Neural cell (in vitro differentiated cells): ENCODE data around the gene C3orf70.

Source experiments
- EP300 ChIP-seq: fragments of 450-650 bp; conservative IDR thresholded peaks from 2 replicates; pipeline ENCODE4 v1.6.1; 2014; ENCODE audit warnings: antibody characterized with exemption, mild to moderate bottlenecking, moderate library complexity; ENCODE audit not compliant: poor library complexity, severe bottlenecking
- EZH2 ChIP-seq: fragments of 200-600, 300-800 bp; shearing (Covaris generic), sonication (generic); IDR thresholded peaks from 2 replicates; pipeline ENCODE4 v1.6.1; 2014; ENCODE audit warnings: antibody characterized with exemption, low read length, borderline replicate concordance, mild to moderate bottlenecking; ENCODE audit not compliant: insufficient read depth, poor library complexity, severe bottlenecking
- MXI1 ChIP-seq: fragments of 450-650 bp; conservative IDR thresholded peaks from 2 replicates; pipeline ENCODE4 v1.6.1; 2014; ENCODE audit warnings: antibody characterized with exemption, mild to moderate bottlenecking; ENCODE audit not compliant: poor library complexity, severe bottlenecking
- POLR2AphosphoS5 ChIP-seq: IDR thresholded peaks from 2 replicates; pipeline ENCODE4 v1.6.1; 2012
- RAD21 ChIP-seq: fragments of 450-650 bp; conservative IDR thresholded peaks from 2 replicates; pipeline ENCODE4 v1.6.1; 2014; ENCODE audit warnings: antibody characterized with exemption, mild to moderate bottlenecking, moderate library complexity
- TAF1 ChIP-seq: IDR thresholded peaks from 2 replicates; pipeline ENCODE4 v1.6.1; 2012; ENCODE audit warnings: low read depth
- TF ChIP-seq, protein P1 (sequence below): fragments of 450-650 bp; IDR thresholded peaks from 2 replicates; pipeline ENCODE4 v1.5.1; 2014; ENCODE audit warnings: antibody characterized with exemption, mild to moderate bottlenecking, moderate library complexity; ENCODE audit not compliant: poor library complexity, severe bottlenecking
- TF ChIP-seq, protein P2 (sequence below): IDR thresholded peaks from 2 replicates; pipeline ENCODE4 v1.6.1; 2012; ENCODE audit warnings: borderline replicate concordance

DNA sequence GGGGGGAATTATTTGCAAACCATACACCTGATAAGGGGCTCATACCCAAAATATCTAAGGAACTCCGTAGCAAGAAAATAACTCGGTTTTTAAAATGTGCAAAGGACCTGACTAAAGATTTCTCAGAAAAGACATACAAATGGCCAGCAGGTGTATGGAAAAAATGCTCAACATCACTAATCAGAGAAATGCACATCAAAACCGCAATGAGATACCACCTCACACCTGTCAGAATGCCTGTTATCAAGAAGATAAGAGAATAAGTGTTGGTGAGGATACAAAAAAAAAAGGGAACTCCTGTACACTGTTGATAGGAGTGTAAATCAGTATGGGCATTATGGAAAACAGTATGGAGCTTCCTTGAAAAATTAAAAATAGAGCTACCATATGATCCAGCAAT, 89.4 kb downstream of the C3orf70 start:
- TF ChIP-seq, protein P1, sequence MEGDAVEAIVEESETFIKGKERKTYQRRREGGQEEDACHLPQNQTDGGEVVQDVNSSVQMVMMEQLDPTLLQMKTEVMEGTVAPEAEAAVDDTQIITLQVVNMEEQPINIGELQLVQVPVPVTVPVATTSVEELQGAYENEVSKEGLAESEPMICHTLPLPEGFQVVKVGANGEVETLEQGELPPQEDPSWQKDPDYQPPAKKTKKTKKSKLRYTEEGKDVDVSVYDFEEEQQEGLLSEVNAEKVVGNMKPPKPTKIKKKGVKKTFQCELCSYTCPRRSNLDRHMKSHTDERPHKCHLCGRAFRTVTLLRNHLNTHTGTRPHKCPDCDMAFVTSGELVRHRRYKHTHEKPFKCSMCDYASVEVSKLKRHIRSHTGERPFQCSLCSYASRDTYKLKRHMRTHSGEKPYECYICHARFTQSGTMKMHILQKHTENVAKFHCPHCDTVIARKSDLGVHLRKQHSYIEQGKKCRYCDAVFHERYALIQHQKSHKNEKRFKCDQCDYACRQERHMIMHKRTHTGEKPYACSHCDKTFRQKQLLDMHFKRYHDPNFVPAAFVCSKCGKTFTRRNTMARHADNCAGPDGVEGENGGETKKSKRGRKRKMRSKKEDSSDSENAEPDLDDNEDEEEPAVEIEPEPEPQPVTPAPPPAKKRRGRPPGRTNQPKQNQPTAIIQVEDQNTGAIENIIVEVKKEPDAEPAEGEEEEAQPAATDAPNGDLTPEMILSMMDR, result no peak
- TF ChIP-seq POLR2AphosphoS5 (no peak), TAF1 (no peak), EZH2 (no peak), MXI1 (no peak), EP300 (no peak), RAD21 (no peak)
- TF ChIP-seq, protein P2, sequence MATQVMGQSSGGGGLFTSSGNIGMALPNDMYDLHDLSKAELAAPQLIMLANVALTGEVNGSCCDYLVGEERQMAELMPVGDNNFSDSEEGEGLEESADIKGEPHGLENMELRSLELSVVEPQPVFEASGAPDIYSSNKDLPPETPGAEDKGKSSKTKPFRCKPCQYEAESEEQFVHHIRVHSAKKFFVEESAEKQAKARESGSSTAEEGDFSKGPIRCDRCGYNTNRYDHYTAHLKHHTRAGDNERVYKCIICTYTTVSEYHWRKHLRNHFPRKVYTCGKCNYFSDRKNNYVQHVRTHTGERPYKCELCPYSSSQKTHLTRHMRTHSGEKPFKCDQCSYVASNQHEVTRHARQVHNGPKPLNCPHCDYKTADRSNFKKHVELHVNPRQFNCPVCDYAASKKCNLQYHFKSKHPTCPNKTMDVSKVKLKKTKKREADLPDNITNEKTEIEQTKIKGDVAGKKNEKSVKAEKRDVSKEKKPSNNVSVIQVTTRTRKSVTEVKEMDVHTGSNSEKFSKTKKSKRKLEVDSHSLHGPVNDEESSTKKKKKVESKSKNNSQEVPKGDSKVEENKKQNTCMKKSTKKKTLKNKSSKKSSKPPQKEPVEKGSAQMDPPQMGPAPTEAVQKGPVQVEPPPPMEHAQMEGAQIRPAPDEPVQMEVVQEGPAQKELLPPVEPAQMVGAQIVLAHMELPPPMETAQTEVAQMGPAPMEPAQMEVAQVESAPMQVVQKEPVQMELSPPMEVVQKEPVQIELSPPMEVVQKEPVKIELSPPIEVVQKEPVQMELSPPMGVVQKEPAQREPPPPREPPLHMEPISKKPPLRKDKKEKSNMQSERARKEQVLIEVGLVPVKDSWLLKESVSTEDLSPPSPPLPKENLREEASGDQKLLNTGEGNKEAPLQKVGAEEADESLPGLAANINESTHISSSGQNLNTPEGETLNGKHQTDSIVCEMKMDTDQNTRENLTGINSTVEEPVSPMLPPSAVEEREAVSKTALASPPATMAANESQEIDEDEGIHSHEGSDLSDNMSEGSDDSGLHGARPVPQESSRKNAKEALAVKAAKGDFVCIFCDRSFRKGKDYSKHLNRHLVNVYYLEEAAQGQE, result no peak
